Cortex of kidney (tissue), 1 donor: ENCODE measurements around the gene GSS.

Experiments used
- DNase-seq: peaks from one replicate; lab custom pipeline; 2025; lab: John Stamatoyannopoulos, UW

Gene GSS

DNA sequence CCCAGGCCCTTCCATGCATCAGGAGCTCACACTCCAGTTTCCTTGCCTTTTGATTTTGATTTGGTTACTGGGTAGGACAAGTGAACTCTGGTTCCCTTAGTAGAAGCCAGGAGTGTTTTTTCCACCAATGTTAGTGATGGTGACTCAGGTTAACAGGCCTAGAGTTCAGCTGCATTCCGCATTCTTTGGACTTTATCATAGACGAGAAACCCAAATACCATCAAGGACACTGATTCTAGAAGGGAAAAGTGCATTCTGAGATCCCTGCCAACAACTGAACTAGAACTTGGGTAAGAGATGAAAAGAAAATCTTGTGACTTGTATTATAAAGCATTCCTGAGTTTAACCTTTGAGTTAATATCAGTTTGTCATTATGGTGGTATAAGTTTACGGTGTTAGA, 8.9 kb downstream of the GSS start:
- DNase-seq, result no peak

DNA sequence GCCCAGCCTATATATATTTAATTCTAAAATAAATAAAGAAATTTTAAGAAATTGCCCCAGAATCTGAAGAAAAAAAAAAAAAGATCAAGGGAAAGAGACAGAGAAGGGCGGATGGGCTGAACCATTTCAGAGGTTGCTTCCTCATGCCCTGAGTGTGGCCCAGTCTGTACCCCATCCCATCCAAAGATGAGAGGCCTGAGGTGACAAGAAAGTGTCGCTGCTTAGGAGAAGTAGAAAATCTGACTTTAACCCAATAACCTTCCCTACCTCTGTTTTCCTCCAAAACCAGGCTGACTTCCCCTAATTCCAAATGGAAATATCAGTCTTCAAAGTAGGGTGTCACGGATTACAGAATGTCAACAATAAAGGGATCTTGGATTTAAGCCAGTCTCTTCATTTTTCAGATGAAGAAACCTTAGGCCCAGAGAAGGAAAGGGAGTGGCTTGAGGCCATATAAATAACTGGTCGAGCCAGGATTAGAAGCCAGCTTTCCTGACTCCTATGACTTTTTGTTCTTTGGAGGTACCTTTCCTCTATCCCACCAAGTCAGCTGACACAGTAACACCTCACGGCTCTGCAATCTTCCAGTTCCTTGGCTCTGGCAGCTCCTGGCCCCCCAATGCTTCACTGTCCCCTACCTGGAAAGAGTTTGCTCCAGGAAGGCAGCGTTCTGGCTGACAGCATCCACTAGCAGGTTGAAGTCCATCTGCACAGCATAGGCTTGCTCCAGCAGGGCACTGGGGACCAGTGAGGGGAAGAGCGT, 10.1 kb downstream of the GSS start:
- no peak for DNase-seq

DNA sequence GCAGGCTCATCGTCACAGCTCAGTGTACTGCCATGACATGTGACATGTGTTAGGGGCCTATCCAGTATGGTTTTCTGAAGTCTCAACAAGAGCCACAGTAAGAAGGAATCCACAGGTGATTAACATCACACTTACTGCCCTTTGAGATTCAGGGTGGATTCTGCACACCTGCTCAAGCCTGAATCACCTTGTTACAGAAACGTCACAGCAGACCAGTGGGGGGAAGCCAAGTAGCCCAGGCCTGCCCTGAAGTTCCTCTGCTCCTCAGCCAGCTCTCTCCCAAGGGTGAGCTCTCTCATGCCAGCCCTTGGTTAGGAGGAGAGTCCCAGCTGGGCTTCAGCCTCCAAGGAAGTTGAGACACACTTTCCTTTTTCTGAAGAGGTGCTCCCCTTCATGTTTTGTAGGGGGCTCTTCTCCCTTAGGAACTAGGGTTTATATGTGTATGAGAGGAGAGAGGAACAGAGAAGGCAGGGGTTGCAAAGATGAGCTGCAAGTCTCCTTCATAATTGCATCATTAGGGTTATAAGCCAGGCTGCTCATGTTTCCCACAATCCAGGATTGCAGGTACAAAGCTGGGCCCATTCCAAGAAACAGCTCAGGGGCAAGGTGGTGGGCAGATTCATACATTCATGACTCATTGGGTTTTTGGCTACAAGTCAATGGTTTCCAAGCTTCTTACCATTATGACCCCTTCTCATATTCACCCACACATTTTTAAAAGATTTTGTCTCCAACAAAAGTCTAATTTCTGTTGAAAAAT, 11.6 kb downstream of the GSS start:
- no peak for DNase-seq

DNA sequence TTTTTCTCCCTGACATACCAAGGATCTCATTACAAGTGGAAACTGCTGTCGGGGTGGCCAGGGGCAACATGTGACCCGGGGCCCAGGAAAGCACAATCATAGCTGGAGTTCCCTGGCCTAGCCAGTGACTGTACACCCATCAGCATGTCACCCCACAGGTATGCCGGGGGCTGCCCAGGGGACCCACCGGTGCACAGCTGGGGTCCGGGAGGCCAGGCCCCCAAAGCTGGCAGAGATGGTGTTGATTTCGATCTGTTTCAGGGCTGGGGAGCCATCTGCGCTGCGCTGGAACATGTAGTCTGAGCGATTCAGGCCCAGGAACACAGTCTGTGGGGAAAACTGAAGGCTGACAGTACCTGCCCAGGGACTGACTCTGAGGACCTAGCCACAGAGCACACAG, 13.3 kb downstream of the GSS start:
- no peak for DNase-seq

DNA sequence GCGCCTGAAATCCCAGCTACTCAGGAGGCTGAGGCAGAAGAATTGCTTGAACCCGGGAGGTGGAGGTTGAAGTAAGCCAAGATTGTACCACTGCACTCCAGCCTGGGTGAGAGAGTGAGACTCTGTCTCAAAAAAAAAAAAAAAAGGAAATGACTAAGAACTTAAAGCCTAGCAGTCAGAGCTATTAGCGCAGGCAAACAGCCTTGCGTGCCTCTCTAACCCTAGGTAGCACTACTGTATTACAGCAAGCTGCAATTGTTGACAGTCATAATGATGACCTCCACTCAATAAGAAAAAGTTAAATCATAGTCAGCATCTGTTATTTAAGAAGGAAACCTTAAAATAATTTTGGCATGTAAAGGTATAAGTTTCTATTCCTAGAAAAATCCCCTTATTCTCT, 14.4 kb downstream of the GSS start:
- DNase-seq, result no peak

DNA sequence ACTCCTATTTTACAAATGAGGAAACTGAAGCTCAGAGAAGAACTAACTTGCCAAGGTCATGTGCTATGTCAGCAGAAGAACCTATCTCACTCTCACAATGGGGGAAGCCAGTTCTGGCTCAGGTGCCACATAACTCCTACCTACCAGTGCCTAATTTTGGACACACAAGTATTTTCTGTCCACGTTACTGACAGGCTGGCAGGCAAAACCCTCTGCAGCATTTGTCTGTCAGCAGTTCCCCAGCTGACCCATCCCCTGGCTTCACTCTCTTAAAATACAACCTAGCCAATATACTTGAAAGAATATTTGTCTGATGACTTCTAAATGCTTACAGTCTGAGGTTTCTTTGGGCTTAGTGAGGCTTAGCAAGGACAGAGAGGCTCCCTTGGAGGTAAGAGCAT, 15.5 kb downstream of the GSS start:
- DNase-seq, result no peak

DNA sequence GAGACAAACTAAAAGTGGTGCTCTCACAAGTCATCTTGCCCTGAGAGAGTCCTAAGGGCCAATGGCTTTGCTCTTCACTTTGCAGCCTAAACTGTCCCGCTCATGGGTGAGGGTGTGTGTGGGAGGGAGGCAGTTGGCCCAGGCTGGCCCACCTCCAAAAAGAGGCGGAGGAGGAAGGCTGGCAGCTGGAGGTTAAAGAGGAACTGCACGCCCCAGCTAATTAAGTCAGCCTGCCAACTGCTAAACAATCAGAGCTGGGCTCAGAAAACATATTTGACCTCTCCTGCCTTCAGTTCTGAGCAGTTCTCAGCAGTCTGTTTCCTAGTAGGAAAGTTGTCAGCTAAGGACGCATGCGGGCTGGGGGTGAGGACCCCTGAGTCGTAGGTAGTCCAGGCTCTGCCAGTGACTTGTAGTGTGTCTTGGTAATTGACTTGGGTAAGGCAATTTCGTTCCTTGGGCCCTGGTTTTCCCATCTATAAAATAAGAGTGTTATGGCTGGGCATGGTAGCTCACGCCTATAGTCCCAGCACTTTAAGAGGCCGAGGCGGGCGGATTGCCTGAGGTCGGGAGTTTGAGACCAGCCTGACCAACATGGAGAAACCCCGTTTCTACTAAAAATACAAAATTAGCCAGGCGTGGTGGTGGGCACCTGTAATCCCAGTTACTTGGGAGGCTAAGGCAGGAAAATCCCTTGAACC, 17.0 kb downstream of the GSS start:
- no peak for DNase-seq

DNA sequence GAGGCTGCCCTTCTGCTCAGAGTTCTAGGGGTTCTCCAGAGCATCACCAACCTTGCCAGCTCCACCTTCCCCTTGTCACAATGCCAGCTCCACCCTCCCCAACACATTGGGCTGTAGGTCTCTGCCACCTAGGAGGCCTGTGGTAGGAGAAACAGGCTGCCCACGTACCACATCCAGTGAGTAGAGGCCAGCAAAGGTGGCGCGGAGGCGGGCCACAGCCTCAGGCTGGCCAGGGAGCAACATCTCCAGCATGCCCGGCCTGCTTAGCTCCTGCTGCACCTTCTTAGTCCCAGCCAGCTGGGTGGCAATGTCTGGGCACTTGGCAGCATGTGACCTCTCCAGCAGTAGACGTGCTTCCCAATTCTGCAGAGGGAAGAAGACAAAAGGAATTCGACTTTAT, 23.8 kb downstream of the GSS start:
- no peak for DNase-seq

DNA sequence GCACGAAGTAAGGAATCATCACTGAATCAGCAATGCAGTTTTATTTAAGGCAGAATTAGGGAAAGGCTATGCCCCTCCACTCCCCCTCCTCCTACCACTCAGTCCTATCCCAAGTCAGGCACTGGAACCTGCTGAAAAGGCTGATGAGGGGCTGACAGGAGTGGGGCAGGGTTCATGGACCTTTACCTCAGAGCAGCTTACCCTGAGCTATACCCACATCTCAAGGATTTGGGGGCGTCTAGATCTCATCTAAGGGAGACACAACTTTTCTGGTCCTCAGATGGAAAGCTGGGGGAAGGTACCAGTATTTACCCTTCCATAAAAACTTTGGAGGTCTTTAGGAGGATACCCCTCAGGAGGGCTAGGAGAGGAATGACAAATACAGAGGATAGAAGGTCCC, 27.2 kb downstream of the GSS start:
- DNase-seq, result no peak

DNA sequence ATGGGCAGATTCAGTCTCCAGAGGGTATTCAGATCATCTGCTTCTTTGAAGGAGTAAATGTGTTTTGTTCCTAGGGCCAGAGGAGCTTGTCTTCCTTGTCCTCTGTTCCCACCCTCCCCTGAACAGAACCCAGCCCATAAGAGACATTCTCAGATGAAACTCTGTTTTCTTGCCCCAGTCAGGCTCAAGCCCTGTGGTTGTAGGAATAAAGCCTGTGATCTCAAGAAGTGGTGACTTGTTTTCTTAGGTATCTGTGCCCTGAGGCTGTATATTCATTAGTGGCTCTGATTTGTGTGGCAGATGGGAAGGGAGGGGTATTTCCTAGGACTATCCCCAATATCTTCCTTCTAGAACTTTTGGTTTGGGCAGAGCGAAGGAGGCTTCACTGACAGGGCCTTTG, 27.9 kb downstream of the GSS start:
- no peak for DNase-seq

DNA sequence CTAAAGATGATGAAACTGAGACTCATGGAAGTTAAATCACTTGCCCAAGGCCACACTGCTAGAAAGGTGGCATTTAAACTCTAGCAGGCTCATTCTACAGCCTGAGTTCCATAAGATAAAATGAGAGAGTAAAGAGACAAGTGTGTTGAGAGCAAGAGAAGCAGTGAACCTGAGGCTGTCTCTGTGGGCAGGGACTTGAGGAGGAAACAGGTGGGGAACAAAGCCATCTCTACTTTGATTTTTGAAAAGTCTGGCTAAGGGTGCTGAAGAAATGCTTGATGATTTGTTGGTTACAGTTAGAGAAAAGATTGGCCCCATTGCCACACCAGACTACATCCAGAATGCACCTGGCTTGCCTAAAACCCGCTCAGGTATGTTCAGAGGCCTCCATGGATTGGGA, 29.0 kb downstream of the GSS start:
- no peak for DNase-seq

DNA sequence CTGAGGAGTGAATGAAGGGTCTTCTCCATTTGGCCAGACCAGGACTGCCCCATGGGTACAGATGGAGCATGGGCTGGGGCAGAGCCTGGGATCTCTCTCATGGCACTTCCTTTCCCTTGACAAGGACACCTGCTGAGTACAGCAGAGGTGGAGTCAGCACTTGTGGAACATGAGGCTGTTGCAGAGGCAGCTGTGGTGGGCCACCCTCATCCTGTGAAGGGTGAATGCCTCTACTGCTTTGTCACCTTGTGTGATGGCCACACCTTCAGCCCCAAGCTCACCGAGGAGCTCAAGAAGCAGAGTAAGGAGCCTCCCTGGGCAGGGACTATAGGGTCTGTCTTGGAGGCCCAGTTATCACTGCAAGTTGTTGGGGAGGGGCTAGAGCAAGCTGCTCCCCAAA, 29.6 kb downstream of the GSS start:
- DNase-seq, result no peak

DNA sequence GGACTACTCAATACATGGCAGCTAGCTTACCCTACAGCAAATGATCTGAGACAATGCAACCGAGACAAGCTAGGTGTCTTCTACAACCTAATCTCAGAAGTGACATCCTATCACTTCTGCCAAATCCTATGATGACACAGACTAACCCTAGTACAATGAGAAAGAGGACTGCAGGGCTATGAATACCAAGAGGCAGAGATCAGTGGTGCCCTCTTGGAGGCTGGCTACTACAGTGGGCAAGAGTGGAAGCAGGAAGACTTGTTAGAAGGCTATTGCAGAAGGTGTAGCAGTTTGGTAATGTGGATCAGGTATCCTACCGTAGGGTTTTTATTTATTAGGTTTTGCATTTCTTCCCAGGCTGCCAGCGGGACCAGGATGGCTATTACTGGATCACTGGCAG, 30.3 kb downstream of the GSS start:
- no peak for DNase-seq

DNA sequence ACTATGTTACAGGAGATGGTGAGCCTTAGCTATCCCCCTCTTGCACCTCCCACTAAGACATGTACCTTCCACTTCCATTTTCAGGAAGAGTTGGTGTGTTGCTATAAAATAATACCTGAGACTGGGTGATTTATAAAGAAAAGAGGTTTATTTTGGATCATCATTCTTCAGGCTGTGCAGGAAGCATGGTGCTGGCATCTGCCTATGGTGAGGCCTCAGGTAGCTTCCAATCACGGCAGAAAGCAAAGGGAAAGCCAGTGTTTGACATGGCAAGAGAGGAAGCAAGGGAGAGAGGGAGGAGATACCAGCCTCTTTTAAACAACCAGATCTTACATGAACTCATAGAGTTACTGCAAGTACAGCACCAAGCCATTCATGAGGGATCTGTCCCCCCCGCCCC, 32.2 kb downstream of the GSS start:
- DNase-seq, result no peak

DNA sequence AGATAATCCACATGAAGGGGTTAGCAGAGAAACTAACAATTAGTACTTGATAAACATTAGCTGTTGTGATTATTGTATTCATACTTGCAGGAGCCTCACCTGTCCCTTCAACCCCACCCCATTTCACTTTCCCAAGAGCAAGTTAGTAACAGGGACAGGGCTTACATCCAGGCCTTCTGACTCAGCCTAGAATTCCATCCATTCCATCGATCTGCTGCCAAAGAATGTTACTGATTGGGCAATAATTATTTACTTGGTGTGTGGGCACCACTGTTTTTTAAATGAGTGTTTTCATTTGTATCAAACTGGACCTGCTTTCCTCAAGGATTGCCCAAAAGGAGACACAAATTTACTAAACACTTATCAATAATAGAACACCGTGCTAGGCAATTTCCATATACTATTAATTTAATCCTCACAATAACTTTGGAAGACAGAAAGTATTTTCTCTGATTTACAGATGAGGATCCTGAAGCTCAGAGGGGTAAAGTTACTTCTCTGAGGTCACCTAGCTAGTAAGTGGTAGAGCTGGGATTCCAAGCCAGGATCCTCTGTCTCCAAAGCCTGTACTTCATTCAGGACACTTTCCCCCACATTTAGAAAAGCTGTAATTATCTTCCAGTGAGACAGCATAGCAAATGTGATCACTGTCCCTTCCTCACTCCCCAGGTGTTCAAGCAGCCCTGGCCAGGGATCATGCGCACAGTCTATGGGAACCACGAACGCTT, 32.8 kb downstream of the GSS start:
- DNase-seq, result no peak

DNA sequence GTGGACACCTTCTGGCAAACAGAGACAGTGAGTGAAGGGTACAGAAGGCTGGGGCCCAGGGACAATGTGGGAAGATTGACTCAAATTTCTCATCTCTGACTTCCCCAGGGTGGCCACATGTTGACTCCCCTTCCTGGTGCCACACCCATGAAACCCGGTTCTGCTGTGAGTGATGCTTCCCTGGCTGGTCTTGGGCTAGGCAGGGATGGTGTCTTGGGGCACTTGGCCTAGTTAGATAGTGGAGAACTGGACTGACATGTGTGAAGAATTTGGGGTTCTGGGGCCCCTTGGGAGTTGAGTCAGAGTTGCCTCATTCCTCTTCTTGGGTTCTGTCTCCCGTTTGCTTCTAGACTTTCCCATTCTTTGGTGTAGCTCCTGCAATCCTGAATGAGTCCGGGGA, 34.2 kb downstream of the GSS start:
- DNase-seq, result no peak

DNA sequence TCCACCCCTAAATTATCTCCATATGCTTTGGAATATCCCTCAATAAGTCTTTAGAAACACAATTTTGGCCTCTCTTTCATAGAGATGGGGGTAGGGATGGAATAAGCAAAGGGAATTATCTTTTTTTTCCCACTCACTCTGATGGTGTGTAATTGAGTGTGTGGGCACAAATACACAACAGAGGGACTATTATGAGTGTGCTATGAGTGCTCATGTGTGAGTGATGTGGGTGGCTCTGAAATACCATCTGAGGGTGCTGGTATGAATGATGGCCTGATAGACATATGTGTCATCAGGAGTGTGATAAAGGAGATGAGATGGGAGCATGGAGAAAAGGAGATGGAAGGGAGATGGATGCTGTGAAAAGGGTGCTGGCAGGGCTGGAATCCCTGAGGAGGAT, 35.6 kb downstream of the GSS start:
- no peak for DNase-seq

DNA sequence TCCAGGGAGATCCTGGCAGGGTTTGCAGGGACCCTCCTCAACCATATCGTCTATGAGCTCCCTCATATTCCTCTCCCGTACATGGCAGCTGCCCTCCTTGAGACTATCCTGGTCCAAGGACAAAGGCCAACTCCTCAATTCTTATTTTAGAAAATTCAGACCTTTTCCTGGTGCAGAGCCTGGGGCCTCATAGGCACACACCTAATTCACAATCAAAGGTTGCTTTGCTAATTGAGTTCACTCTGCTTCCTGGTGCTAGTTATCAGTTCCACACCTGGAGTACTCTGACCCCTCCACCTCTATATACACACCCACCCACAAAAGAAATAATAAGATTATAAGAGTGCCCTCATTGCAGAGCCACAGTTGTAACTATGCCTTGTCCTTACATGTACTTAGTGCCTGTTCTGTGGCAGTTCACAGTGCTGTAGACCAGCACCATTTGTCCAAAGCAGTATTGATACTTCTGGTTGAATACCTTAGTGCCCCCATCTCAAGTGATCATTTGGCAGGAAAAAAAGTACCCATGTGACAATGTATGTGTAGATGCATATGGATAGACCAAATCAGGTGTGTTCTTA, 38.7 kb downstream of the GSS start:
- DNase-seq, result no peak

DNA sequence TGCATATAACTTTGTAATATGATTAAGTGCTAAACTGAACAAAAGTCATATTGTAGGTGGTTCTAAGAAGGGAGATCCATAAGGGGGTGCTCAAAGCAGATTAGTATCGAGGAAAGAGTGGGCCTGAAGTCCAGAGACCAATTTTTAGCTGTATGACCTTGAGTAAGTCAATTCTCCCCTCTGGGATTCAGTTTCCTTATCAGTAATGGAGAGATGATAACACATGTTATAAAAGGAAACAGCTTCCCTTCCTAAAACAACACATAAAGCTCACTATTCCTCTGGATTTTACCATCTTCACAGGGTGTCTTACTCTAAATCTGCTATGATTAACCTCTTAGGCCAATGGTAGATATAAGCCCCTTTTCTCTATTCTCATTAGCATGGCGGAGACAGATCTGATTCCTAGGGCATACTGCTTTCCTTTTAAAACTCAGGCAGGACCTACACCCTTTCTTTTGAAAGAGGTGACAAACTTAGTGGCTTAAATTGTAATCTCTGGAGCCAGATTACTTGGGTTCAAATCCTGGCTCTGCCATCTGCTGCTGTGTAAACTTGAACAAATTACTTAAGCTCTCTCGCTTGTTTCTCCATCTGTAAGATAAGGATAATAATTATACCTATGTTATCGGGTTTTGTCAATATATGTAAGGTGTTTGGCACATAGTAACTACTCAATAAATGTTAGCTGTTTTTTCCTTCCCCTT, 39.7 kb downstream of the GSS start:
- DNase-seq, result no peak

DNA sequence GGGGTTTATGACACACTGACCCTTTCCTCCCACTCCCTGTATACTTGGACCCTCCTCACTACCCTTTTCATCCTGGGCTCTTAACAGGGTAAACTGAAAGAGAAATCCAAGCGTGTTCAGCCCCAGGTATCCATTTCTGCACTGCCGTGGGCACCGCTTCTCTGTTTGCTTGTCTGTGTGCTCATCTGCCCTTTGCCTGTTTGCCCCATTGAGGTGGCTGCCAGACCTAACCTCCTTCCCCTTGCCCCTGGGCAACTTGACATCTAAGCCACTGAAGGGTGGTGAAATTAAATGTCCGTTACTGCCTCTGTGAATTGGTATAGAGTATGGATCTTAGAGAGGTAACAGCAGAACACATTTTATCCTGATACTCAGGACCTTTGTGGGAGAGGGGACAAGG, 40.5 kb downstream of the GSS start:
- DNase-seq, result no peak
